Endodermal cell (in vitro differentiated cells): ENCODE measurements around the gene PGLYRP3. TPM values are rescaled to one million over a fixed set of nuclear protein-coding genes. Genes with fewer than 3 reads are reported as not detected.

Experiments
- DNase-seq: peaks from one replicate; pipeline ENCODE4 v3.0.0-alpha.2; 2017
- H3K27ac ChIP-seq: 2 replicates; pipeline ENCODE4 v1.5.1; 2013; ENCODE audit warnings: mild to moderate bottlenecking, low read depth, low read length, moderate library complexity
- H3K27me3 ChIP-seq: 2 replicates; pipeline ENCODE4 v1.6.1; 2013; ENCODE audit warnings: mild to moderate bottlenecking, low read length, moderate library complexity; ENCODE audit not compliant: insufficient read depth, control insufficient read depth, poor library complexity, severe bottlenecking
- H3K36me3 ChIP-seq: 2 replicates; pipeline ENCODE4 v1.7.0; 2013; ENCODE audit warnings: mild to moderate bottlenecking, low read length, moderate library complexity; ENCODE audit not compliant: control insufficient read depth, insufficient read depth
- H3K4me1 ChIP-seq: one replicate; pipeline ENCODE4 v1.7.0; 2013; ENCODE audit warnings: low read length; ENCODE audit not compliant: control insufficient read depth, insufficient read depth
- H3K4me3 ChIP-seq: 2 replicates; pipeline ENCODE4 v1.5.1; 2013; ENCODE audit warnings: mild to moderate bottlenecking, low read length, moderate library complexity
- H3K9ac ChIP-seq: 2 replicates; pipeline ENCODE4 v1.6.1; 2013; ENCODE audit warnings: mild to moderate bottlenecking, low read length, moderate library complexity; ENCODE audit not compliant: poor library complexity, severe bottlenecking; ENCODE audit errors: extremely low read depth
- H3K9me3 ChIP-seq: 2 replicates; pipeline ENCODE4 v1.6.1; 2013; ENCODE audit warnings: mild to moderate bottlenecking, low read length, moderate library complexity; ENCODE audit not compliant: control insufficient read depth
- H3K27ac Mint-ChIP-seq: 2 replicates; pipeline ENCODE4 v1.8.0; 2020; ENCODE audit warnings: mixed read lengths
- H3K27me3 Mint-ChIP-seq: 2 replicates; pipeline ENCODE4 v1.8.0; 2021; ENCODE audit warnings: mild to moderate bottlenecking, mixed read lengths; ENCODE audit not compliant: insufficient read depth
- H3K36me3 Mint-ChIP-seq: 2 replicates; pipeline ENCODE4 v1.8.0; 2020; ENCODE audit warnings: low read depth, mixed read lengths
- H3K4me1 Mint-ChIP-seq: 2 replicates; pipeline ENCODE4 v1.8.0; 2020; ENCODE audit warnings: mixed read lengths
- H3K4me3 Mint-ChIP-seq: 2 replicates; pipeline ENCODE4 v1.8.0; 2020; ENCODE audit warnings: mild to moderate bottlenecking, moderate library complexity, mixed read lengths
- H3K9me3 Mint-ChIP-seq: 2 replicates; pipeline ENCODE4 v1.8.0; 2020; ENCODE audit warnings: mild to moderate bottlenecking, mixed read lengths
- CTCF ChIP-seq: fragments of 200-600 bp; sonication (generic); conservative IDR thresholded peaks from 2 replicates; pipeline ENCODE4 v1.5.0; 2021; ENCODE audit warnings: antibody characterized with exemption, mild to moderate bottlenecking
- WGBS, 2 experiments: methylation state at CpG; one replicate each; pipeline versions ENCODE4 v1.1.5 to v1.1.7; 2013; ENCODE audit warnings: missing lambda C conversion rate in 2 of 2, mixed read lengths in 1 of 2; ENCODE audit not compliant: insufficient coverage in 1 of 2, insufficient read length in 1 of 2; 5-methylcytosine and 5-hydroxymethylcytosine counted together
- total RNA-seq, 2 donors: library from RNA; stranded (reverse); fragmentation: NEBNext Ultra II Directional in 1 of 2; extraction: Animal tissue kit (Norgen Biotek cat#: 25700) in 1 of 2; gene quantifications; 2 replicates in 1 of 2; 3 replicates in 1 of 2; pipeline ENCODE4 v1.2.1, GENCODE V29; 2021

Gene PGLYRP3
- total RNA-seq, 2 donors from 2014 or later: not detected

DNA sequence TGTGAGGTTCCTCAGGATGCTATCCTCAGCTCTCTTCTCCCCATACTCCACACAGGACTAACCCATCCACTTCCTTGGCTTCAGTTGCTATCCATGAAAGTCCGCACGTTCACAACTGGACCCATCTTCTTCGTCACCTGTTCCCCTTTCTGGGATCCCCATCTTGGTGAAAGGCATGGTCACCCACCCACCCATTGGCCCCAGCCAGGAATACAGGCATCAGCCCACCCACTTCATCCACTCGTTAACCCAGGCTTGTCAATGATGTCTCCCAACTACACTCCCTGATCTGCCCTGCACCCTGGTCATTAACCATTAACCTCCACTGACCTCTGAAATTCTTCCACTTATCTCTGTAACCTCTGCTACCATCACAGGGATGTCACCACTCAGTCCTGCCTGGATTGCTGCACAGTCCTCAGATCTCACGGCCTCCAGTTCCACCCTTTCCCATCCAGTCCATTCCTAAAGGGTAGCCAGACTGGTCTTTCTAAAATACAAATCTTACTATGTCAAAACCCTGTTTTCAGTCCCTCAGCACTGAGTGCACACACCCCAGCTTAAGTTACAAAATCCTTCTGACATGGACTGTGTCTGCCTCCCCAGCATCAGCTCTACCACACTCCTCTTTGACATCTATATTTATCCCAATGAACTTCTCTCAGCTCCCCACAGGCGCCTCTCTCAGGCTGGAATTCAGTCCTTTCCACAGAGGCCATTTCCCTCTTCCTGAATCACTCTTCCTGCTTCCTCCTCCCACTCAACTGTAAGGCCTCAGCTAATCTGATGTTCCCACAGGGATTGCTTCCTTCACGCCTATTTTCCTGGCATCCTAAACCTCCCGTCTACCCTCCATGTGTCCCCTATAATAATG lies 25.5 kb upstream of the PGLYRP3 start:
- Histone ChIP-seq H3K4me3 (no peak overlapping the region), H3K9ac (no peak overlapping the region), H3K9me3 (no peaks in the 10 kb centered on the region), H3K36me3 (no peaks in the 10 kb centered on the region), H3K4me1 (peaks cover 11% of the 10 kb centered on the region), H3K27me3 (peaks cover 3% of the 10 kb centered on the region), H3K27ac (no peak overlapping the region)
- no peaks in the 10 kb centered on the region for H3K9me3 Mint-ChIP-seq
- H3K27ac Mint-ChIP-seq: no peak overlapping the region
- DNase-seq: no peak
- H3K4me3 Mint-ChIP-seq: no peak overlapping the region
- no peaks in the 10 kb centered on the region for H3K36me3 Mint-ChIP-seq
- peaks cover 16% of the 10 kb centered on the region for H3K4me1 Mint-ChIP-seq
- 82 to 84% methylated on average over 5 to 8 of the region's 8 CpGs for WGBS, 2 experiments
- H3K27me3 Mint-ChIP-seq: peaks cover 10% of the 10 kb centered on the region
- no peak for TF ChIP-seq CTCF

DNA sequence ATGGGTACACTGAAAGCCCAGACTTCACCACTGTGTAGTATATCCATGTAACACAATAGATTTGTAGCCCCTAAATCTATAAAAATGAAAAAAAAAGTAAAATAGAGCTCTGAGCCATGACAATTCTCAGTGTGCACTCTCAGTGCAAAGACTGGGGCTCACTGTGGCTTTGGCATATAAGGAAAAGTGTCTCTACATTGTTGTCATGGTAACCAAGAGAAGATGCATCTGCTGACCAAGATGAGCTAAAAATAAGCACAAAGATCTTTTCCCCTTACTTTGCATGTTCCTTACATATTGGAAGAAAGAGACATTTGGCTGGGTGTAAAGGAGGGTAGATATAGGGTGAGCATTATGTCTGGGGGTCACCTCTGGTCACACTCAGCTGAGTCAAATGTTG lies 23.9 kb upstream of the PGLYRP3 start:
- no peaks in the 10 kb centered on the region for H3K36me3 Mint-ChIP-seq
- Histone ChIP-seq H3K4me3 (no peak overlapping the region), H3K4me1 (peaks cover 3% of the 10 kb centered on the region), H3K27me3 (peaks cover 3% of the 10 kb centered on the region), H3K27ac (no peak overlapping the region), H3K36me3 (no peaks in the 10 kb centered on the region), H3K9me3 (no peaks in the 10 kb centered on the region), H3K9ac (no peak overlapping the region)
- H3K4me1 Mint-ChIP-seq: peaks cover under 1% of the 10 kb centered on the region
- DNase-seq: no peak
- H3K9me3 Mint-ChIP-seq: no peaks in the 10 kb centered on the region
- no peak for TF ChIP-seq CTCF
- no peak overlapping the region for H3K4me3 Mint-ChIP-seq
- peaks cover 13% of the 10 kb centered on the region for H3K27me3 Mint-ChIP-seq
- H3K27ac Mint-ChIP-seq: no peak overlapping the region

DNA sequence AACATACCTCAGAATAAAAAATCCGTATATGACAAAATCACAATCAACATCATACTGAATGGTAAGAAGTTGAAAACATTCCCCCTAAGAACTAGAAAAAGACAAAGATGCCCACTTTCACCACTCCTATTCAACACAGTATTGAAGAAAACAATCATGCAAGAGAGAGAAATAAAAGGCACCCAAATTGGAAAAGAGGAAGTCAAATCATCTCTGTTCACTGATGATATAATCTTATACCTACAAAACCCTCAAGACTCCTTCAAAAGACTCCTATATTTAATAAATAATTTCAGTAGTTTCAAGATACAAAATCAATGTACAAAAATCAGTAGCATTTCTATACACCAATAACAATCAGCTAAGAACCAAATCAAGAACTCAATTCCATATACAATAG lies 21.1 kb upstream of the PGLYRP3 start:
- Histone ChIP-seq H3K36me3 (no peaks in the 10 kb centered on the region), H3K9ac (no peak overlapping the region), H3K9me3 (no peaks in the 10 kb centered on the region), H3K4me1 (no peaks in the 10 kb centered on the region), H3K4me3 (no peak overlapping the region), H3K27ac (no peak overlapping the region), H3K27me3 (peaks cover 3% of the 10 kb centered on the region)
- no peaks in the 10 kb centered on the region for H3K9me3 Mint-ChIP-seq
- TF ChIP-seq CTCF: no peak
- no peak overlapping the region for H3K4me3 Mint-ChIP-seq
- no peaks in the 10 kb centered on the region for H3K36me3 Mint-ChIP-seq
- no peaks in the 10 kb centered on the region for H3K4me1 Mint-ChIP-seq
- no peak for DNase-seq
- no peak overlapping the region for H3K27ac Mint-ChIP-seq
- 69% methylated on average over 1 of the region's 1 CpG; no CpG with 5 or more reads in 1 of the 2 experiments for WGBS, 2 experiments
- H3K27me3 Mint-ChIP-seq: peaks cover 14% of the 10 kb centered on the region
